Measurements from ENCODE around the gene CLSTN2. TPM values are rescaled to one million over a fixed set of nuclear protein-coding genes. Genes with fewer than 3 reads are reported as not detected.

The CLSTN2 gene
- total and polyA plus RNA-seq, 12 donors, result 0.67 to 17.8 (median 5.3) TPM

GRCh38 chr3:140244893-140245292 is 309.9 kb downstream of the CLSTN2 start:
- Histone ChIP-seq H3K27ac (no peak overlapping the region), H3K9me3 (replicated peaks in 1 of 3) (no peaks in the 10 kb centered on the region), H3K27me3 (no peaks in the 10 kb centered on the region), H3K4me1 (replicated peaks in 1 of 2) (no peaks in the 10 kb centered on the region), H3K4me3 (no peak overlapping the region), H3K36me3 (replicated peaks in 1 of 2) (no peaks in the 10 kb centered on the region)
- WGBS, 4 donors, result 65 to 71% (median 70%) methylated on average over 5 of the region's 5 CpGs
- TF ChIP-seq CTCF (IDR thresholded peaks at IDR 0.05) (no peak), POLR2A (IDR thresholded peaks at IDR 0.05) (no peak)
- intact Hi-C loops (cut with DNase I), result no loop called here
- DNase-seq, result no peak

GRCh38 chr3:140246578-140246977 is 311.6 kb downstream of the CLSTN2 start:
- 42 to 61% (median 54%) methylated on average over 3 of the region's 3 CpGs for WGBS, 4 donors
- no peak overlapping the region for H3K4me3 ChIP-seq
- no peak overlapping the region for H3K27ac ChIP-seq
- no peaks in the 10 kb centered on the region for H3K27me3 ChIP-seq
- TF ChIP-seq POLR2A (IDR thresholded peaks at IDR 0.05), result no peak
- TF ChIP-seq CTCF (IDR thresholded peaks at IDR 0.05), result no peak
- no peaks in the 10 kb centered on the region for H3K4me1 ChIP-seq (replicated peaks in 1 of 2)
- H3K9me3 ChIP-seq (replicated peaks in 1 of 3), result no peaks in the 10 kb centered on the region
- DNase-seq, result no peak
- H3K36me3 ChIP-seq (replicated peaks in 1 of 2), result no peaks in the 10 kb centered on the region
- intact Hi-C loops (cut with DNase I), result no loop called here

GRCh38 chr3:140247775-140248174 is 312.8 kb downstream of the CLSTN2 start:
- H3K9me3 ChIP-seq (replicated peaks in 1 of 3), result no peaks in the 10 kb centered on the region
- H3K27ac ChIP-seq, result no peak overlapping the region
- no peak for TF ChIP-seq CTCF (IDR thresholded peaks at IDR 0.05)
- no peak for TF ChIP-seq POLR2A (IDR thresholded peaks at IDR 0.05)
- no peaks in the 10 kb centered on the region for H3K4me1 ChIP-seq (replicated peaks in 1 of 2)
- intact Hi-C loops (cut with DNase I), result no loop called here
- H3K27me3 ChIP-seq, result no peaks in the 10 kb centered on the region
- no peak overlapping the region for H3K4me3 ChIP-seq
- H3K36me3 ChIP-seq (replicated peaks in 1 of 2), result no peaks in the 10 kb centered on the region
- no peak for DNase-seq

- Histone ChIP-seq H3K36me3 (replicated peaks in 1 of 2) (no peaks in the 10 kb centered on the region), H3K4me1 (replicated peaks in 1 of 2) (no peaks in the 10 kb centered on the region), H3K27me3 (no peaks in the 10 kb centered on the region), H3K27ac (no peak overlapping the region), H3K4me3 (no peak overlapping the region), H3K9me3 (replicated peaks in 1 of 3) (no peaks in the 10 kb centered on the region)
- no peak for TF ChIP-seq CTCF (IDR thresholded peaks at IDR 0.05)
- TF ChIP-seq POLR2A (IDR thresholded peaks at IDR 0.05), result no peak
- 66 to 96% (median 91%) methylated on average over 3 of the region's 3 CpGs for WGBS, 4 donors
- intact Hi-C loops (cut with DNase I), result no loop called here
- no peak for DNase-seq
Measured at GRCh38 chr3:140249188-140249587, 314.2 kb downstream of the CLSTN2 start.
